GM12878 (cell line): ENCODE data around the gene GRIK4. TPM values are rescaled to one million over a fixed set of nuclear protein-coding genes. Genes with fewer than 3 reads are reported as not detected.

Experiments used
- ATAC-seq: fragments of 200-7000 bp; cut with Tn5 transposase; 3 replicates; pipeline ENCODE4 v1.9.1; 2020; ENCODE audit warnings: mild to moderate bottlenecking, moderate library complexity
- BruUV-seq: library from RNA; stranded (reverse); fragments of 400-500 nt; replicated peaks from 2 replicates; lab custom pipeline; 2021; lab: Mats Ljungman, UMichigan
- CTCF ChIA-PET: fragments of 300-600 bp; sonication (Branson Sonifier 250); formaldehyde crosslinking; extraction: SDS; loops from one replicate; lab custom pipeline; 2021; ENCODE audit warnings: inconsistent platforms; lab: Yijun Ruan, JAX
- POLR2A ChIA-PET: fragments of 350-600 bp; formaldehyde crosslinking; extraction: SDS; loops from one replicate; lab custom pipeline; 2021; ENCODE audit warnings: inconsistent platforms; lab: Charles Lee
- RAD21 ChIA-PET: fragments of 300-600 bp; sonication (Branson Sonifier 250); formaldehyde crosslinking; loops from one replicate; lab custom pipeline; 2023; ENCODE audit warnings: antibody characterized with exemption; ENCODE audit not compliant: unreplicated experiment; lab: Charles Lee
- SMC1A ChIA-PET: fragments of 300-600 bp; sonication (Branson Sonifier 250); formaldehyde crosslinking; loops from one replicate; lab custom pipeline; 2023; ENCODE audit not compliant: unreplicated experiment, uncharacterized antibody; lab: Charles Lee
- DNase-seq: peaks from one replicate; pipeline ENCODE4 v3.0.0-alpha.2; 2011; ENCODE audit warnings: low read depth, low spot score
- FAIRE-seq: peaks from 3 replicates; lab custom pipeline; 2011; peaks lifted over from hg19 to GRCh38; lab: Jason Lieb, UNC
- H2AFZ ChIP-seq: 2 replicates; pipeline ENCODE4 v1.6.0; 2011; ENCODE audit warnings: low read depth, low read length, control low read depth; ENCODE audit not compliant: control insufficient read depth
- H3K27ac ChIP-seq: 2 replicates; pipeline ENCODE4 v1.5.1; 2011; ENCODE audit warnings: control low read depth; ENCODE audit not compliant: control insufficient read depth, insufficient read depth
- H3K27me3 ChIP-seq, 2 experiments: replicated peaks in 1 of 2; 2 replicates each; pipeline versions ENCODE4 v1.6.0 to v1.6.1; 2011; ENCODE audit warnings: low read length in 1 of 2; ENCODE audit not compliant: control insufficient read depth in 2 of 2, insufficient read depth in 2 of 2
- H3K36me3 ChIP-seq, 2 experiments: 2 replicates each; pipeline ENCODE4 v1.5.1; 2011; ENCODE audit warnings: low read length in 1 of 2; ENCODE audit not compliant: control insufficient read depth in 2 of 2, insufficient read depth in 2 of 2
- H3K4me1 ChIP-seq: 2 replicates; pipeline ENCODE4 v1.6.1; 2011; ENCODE audit warnings: mild to moderate bottlenecking, low read length, moderate library complexity, mixed read lengths; ENCODE audit not compliant: control insufficient read depth, insufficient read depth
- H3K4me2 ChIP-seq: 2 replicates; pipeline ENCODE4 v1.6.0; 2011; ENCODE audit warnings: control low read depth; ENCODE audit not compliant: control insufficient read depth, insufficient read depth
- H3K4me3 ChIP-seq: fragments of 200-600 bp; sonication (generic); 2 replicates; pipeline ENCODE4 v1.5.1; 2016
- H3K79me2 ChIP-seq: 2 replicates; pipeline ENCODE4 v1.6.0; 2011; ENCODE audit warnings: low read length; ENCODE audit not compliant: control insufficient read depth, insufficient read depth
- H3K9ac ChIP-seq: 2 replicates; pipeline ENCODE4 v1.8.0; 2011; ENCODE audit warnings: low read length, control low read depth, mixed read lengths; ENCODE audit not compliant: control insufficient read depth, insufficient read depth
- H3K9me3 ChIP-seq: replicated peaks from 3 replicates; pipeline ENCODE4 v1.5.1; 2011; ENCODE audit warnings: mild to moderate bottlenecking, low read length; ENCODE audit not compliant: control insufficient read depth, insufficient read depth
- H4K20me1 ChIP-seq: 2 replicates; pipeline ENCODE4 v1.6.0; 2011; ENCODE audit not compliant: control insufficient read depth, insufficient read depth
- BCL11A ChIP-seq: IDR thresholded peaks from 2 replicates; pipeline ENCODE4 v1.6.1; 2011; ENCODE audit warnings: low read depth, low read length
- IKZF2 ChIP-seq, 2 experiments: fragments of 450-650 bp; IDR thresholded peaks; 2 replicates each; pipeline ENCODE4 v1.6.1; 2017; ENCODE audit warnings: mild to moderate bottlenecking in 2 of 2, moderate library complexity in 2 of 2
- JUNB ChIP-seq: IDR thresholded peaks from 2 replicates; pipeline ENCODE4 v1.6.1; 2016; ENCODE audit warnings: antibody characterized with exemption, mild to moderate bottlenecking
- MXI1 ChIP-seq: fragments of 150-350 bp; IDR thresholded peaks from 2 replicates; pipeline ENCODE4 v1.6.1; 2011; ENCODE audit warnings: low read depth, mild to moderate bottlenecking, inconsistent platforms, low read length, improper control_type of control experiment
- RELA ChIP-seq: fragments of 450-650 bp; IDR thresholded peaks from 2 replicates; pipeline ENCODE4 v1.8.0; 2014; ENCODE audit warnings: borderline replicate concordance; ENCODE audit not compliant: partially characterized antibody
- RUNX3 ChIP-seq: IDR thresholded peaks from 2 replicates; pipeline ENCODE4 v1.6.1; 2012; ENCODE audit warnings: low read length, inconsistent platforms
- SMAD1 ChIP-seq: fragments of 450-650 bp; IDR thresholded peaks from 2 replicates; pipeline ENCODE4 v1.6.1; 2018; ENCODE audit warnings: mild to moderate bottlenecking, low read depth; ENCODE audit not compliant: partially characterized antibody
- ZNF384 ChIP-seq: IDR thresholded peaks from 2 replicates; pipeline ENCODE4 v1.6.1; 2012; ENCODE audit warnings: low read depth, mild to moderate bottlenecking, low read length, improper control_type of control experiment, borderline replicate concordance
- WGBS: methylation state at CpG from one replicate; pipeline ENCODE4 v1.1.6; 2016; ENCODE audit warnings: low lambda C conversion rate; ENCODE audit not compliant: insufficient replicate concordance, insufficient coverage; ENCODE audit errors: missing lambda C conversion rate; 5-methylcytosine and 5-hydroxymethylcytosine counted together
- in situ Hi-C: fragments of 300-500 bp; cut with MboI; formaldehyde crosslinking; loops from 9 replicates; pipeline ENCODE4 v1.14.3; 2018; ENCODE audit warnings: mixed read lengths
- intact Hi-C: fragments of 100-400 bp; cut with micrococcal nuclease; formaldehyde crosslinking; loops from one replicate; pipeline ENCODE4 v1.14.2; 2022; ENCODE audit not compliant: unreplicated experiment
- polyA plus RNA-seq, 11 experiments: library from polyadenylated mRNA; depleted of rRNA in 4 of 11; unstranded in 6 of 11; stranded (reverse) in 5 of 11; fragments of >200 nt; fragmentation: Nextera tagmentation in 4 of 11; fragmentation: Illumina TruSeq in 1 of 11; extraction: Ambion mirVana in 4 of 11; extraction: Trizol in 1 of 11; gene quantifications; 1 replicate in 1 of 11; 2 replicates in 10 of 11; pipeline versions ENCODE4 v1.2.1 to v1.2.3, GENCODE V29; 2011 to 2016; ENCODE audit warnings: inconsistent platforms in 2 of 11, missing spikeins in 2 of 11, low read depth in 1 of 11
- total RNA-seq, 4 experiments: library from RNA; depleted of rRNA in 3 of 4; stranded (reverse); fragments of >200 nt in 3 of 4; fragmentation: Illumina TruSeq in 1 of 4; extraction: Trizol in 1 of 4; gene quantifications; 2 replicates each; pipeline versions ENCODE4 v1.2.1 to v1.2.3, GENCODE V29; 2013 to 2021
- TF ChIP-seq, protein P1 (sequence below): fragments of 450-650 bp; formaldehyde crosslinking; IDR thresholded peaks from 2 replicates; pipeline ENCODE4 v1.4.0; 2020; ENCODE audit warnings: mild to moderate bottlenecking, moderate library complexity
- TF ChIP-seq, protein P2 (sequence below): fragments of 450-650 bp; IDR thresholded peaks from 2 replicates; pipeline ENCODE4 v1.6.1; 2017; ENCODE audit warnings: mild to moderate bottlenecking, low read depth, inconsistent platforms; ENCODE audit not compliant: poor library complexity, severe bottlenecking
- TF ChIP-seq, protein P3 (sequence below): IDR thresholded peaks from 2 replicates; pipeline ENCODE4 v1.6.1; 2012; ENCODE audit warnings: low read depth, low read length, improper control_type of control experiment
- TF ChIP-seq, protein P4 (sequence below): fragments of 450-650 bp; IDR thresholded peaks from 2 replicates; pipeline ENCODE4 v1.6.1; 2016; ENCODE audit warnings: mild to moderate bottlenecking

GRIK4 gene
- total and polyA plus RNA-seq, 10 of the 15 experiments (the other 5 are each of a cell fraction or from before 2014, with no cell fraction given) = 0.33 to 3.6 (median 0.72) TPM

DNA sequence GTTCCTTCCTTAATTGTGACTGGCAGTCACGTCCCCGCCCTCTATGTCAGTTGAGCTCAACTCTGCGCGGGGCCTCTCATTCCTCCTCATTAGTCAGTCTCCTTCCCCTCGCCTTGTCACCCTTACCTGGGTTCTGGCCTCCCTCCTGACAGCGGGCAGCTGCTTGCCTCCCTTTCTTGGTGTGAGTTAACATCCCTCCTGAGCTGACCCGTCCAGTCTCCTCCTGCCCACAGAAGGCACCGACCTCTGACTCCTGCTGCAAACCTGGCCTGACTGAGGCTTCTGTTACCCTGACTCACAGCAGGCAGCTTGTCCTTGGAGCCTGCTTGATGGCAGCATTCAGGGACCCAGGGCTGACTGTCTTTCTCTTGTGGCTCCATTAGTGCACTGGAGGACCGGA, 45.2 kb downstream of the GRIK4 start (continued):
- TF ChIP-seq, protein P1, sequence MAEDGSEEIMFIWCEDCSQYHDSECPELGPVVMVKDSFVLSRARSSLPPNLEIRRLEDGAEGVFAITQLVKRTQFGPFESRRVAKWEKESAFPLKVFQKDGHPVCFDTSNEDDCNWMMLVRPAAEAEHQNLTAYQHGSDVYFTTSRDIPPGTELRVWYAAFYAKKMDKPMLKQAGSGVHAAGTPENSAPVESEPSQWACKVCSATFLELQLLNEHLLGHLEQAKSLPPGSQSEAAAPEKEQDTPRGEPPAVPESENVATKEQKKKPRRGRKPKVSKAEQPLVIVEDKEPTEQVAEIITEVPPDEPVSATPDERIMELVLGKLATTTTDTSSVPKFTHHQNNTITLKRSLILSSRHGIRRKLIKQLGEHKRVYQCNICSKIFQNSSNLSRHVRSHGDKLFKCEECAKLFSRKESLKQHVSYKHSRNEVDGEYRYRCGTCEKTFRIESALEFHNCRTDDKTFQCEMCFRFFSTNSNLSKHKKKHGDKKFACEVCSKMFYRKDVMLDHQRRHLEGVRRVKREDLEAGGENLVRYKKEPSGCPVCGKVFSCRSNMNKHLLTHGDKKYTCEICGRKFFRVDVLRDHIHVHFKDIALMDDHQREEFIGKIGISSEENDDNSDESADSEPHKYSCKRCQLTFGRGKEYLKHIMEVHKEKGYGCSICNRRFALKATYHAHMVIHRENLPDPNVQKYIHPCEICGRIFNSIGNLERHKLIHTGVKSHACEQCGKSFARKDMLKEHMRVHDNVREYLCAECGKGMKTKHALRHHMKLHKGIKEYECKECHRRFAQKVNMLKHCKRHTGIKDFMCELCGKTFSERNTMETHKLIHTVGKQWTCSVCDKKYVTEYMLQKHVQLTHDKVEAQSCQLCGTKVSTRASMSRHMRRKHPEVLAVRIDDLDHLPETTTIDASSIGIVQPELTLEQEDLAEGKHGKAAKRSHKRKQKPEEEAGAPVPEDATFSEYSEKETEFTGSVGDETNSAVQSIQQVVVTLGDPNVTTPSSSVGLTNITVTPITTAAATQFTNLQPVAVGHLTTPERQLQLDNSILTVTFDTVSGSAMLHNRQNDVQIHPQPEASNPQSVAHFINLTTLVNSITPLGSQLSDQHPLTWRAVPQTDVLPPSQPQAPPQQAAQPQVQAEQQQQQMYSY (CRISPR knock-in tag) = no peak
- TF ChIP-seq, protein P2, sequence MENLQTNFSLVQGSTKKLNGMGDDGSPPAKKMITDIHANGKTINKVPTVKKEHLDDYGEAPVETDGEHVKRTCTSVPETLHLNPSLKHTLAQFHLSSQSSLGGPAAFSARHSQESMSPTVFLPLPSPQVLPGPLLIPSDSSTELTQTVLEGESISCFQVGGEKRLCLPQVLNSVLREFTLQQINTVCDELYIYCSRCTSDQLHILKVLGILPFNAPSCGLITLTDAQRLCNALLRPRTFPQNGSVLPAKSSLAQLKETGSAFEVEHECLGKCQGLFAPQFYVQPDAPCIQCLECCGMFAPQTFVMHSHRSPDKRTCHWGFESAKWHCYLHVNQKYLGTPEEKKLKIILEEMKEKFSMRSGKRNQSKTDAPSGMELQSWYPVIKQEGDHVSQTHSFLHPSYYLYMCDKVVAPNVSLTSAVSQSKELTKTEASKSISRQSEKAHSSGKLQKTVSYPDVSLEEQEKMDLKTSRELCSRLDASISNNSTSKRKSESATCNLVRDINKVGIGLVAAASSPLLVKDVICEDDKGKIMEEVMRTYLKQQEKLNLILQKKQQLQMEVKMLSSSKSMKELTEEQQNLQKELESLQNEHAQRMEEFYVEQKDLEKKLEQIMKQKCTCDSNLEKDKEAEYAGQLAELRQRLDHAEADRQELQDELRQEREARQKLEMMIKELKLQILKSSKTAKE = no peak
- TF ChIP-seq JUNB = no peak

DNA sequence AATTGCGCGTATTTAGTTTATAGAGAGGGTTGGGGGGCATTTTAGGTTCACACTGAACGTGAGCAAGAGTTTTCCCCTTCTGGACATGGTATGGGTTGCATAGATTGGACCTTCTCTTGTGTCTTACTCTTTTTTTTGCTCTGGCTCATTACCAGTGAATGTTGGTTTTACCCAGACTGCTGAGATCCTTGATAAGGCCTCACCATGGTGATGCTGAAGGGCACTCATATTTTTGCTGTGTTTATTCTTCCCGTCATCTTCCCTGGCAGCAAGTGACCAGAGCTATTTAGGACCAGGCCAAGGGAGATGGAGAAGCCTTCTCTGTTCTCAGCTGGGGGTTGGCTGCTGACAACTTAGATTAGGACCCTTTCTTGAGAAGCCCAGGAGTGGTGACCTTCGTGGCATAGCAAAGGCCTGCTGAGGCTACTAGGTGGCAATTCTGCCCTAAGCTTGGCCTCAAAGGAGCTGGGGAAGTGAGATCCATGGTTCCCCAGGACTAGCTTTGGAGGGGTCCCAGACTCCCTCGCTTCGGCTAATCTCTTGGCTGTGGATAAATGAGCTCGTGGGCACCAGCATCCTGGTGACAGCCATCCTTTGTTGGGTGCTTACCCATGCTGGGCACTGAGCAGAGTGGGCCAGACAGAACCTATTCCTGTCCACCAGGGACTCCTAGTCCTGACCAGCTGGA, 47.3 kb downstream of the GRIK4 start:
- no TSS peak for BruUV-seq
- intact Hi-C loops = no loop called here
- Histone ChIP-seq H2AFZ (no peak overlapping the region), H4K20me1 (no peaks in the 10 kb centered on the region), H3K9me3 (no peaks in the 10 kb centered on the region), H3K27me3 (no peaks in the 10 kb centered on the region), H3K9ac (no peak overlapping the region), H3K4me2 (no peak overlapping the region), H3K27ac (no peak overlapping the region), H3K4me3 (no peak overlapping the region), H3K36me3 (no peaks in the 10 kb centered on the region), H3K79me2 (no peaks in the 10 kb centered on the region), H3K4me1 (peaks cover 9% of the 10 kb centered on the region)
- POLR2A ChIA-PET = no interaction called here
- CTCF ChIA-PET = interaction anchor here (1.1 to 2.1 kb wide), 2 partner anchors 126 to 157 kb away, joined by 4 read pairs; no protein-coding TSS in a partner anchor
- SMC1A ChIA-PET = interaction anchor here (0.6 to 1.3 kb wide), 2 partner anchors 12 to 63 kb away, joined by 3 to 4 read pairs; no protein-coding TSS in a partner anchor
- RAD21 ChIA-PET = interaction anchor here (1.0 kb wide), 1 partner anchor 55 kb away, joined by 3 read pairs; no protein-coding TSS in a partner anchor
- no peak for ATAC-seq
- WGBS = 43% methylated on average over 8 of the region's 8 CpGs
- in situ Hi-C loops = no loop called here
- DNase-seq = no peak
- no peak for FAIRE-seq
- TF ChIP-seq SMAD1 (no peak), MXI1 (no peak), RELA (no peak), BCL11A (no peak), RUNX3 (no peak), ZNF384 (no peak), IKZF2 (IDR thresholded peaks at IDR 0.05) (no peak)
- TF ChIP-seq, protein P3, sequence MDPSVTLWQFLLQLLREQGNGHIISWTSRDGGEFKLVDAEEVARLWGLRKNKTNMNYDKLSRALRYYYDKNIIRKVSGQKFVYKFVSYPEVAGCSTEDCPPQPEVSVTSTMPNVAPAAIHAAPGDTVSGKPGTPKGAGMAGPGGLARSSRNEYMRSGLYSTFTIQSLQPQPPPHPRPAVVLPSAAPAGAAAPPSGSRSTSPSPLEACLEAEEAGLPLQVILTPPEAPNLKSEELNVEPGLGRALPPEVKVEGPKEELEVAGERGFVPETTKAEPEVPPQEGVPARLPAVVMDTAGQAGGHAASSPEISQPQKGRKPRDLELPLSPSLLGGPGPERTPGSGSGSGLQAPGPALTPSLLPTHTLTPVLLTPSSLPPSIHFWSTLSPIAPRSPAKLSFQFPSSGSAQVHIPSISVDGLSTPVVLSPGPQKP = no peak
- TF ChIP-seq, protein P4, sequence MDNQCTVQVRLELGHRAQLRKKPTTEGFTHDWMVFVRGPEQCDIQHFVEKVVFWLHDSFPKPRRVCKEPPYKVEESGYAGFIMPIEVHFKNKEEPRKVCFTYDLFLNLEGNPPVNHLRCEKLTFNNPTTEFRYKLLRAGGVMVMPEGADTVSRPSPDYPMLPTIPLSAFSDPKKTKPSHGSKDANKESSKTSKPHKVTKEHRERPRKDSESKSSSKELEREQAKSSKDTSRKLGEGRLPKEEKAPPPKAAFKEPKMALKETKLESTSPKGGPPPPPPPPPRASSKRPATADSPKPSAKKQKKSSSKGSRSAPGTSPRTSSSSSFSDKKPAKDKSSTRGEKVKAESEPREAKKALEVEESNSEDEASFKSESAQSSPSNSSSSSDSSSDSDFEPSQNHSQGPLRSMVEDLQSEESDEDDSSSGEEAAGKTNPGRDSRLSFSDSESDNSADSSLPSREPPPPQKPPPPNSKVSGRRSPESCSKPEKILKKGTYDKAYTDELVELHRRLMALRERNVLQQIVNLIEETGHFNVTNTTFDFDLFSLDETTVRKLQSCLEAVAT = no peak
